Smooth muscle cell (in vitro differentiated cells): ENCODE measurements around the gene ATP6V1F. TPM values are rescaled to one million over a fixed set of nuclear protein-coding genes. Genes with fewer than 3 reads are reported as not detected.

Experiments
- DNase-seq: peaks from one replicate; lab custom pipeline; 2025; ENCODE audit not compliant: unreplicated experiment; lab: John Stamatoyannopoulos, UW
- H2AFZ ChIP-seq: fragments of 200-600 bp; sonication (generic); 2 replicates; pipeline ENCODE4 v1.6.0; 2016; ENCODE audit warnings: antibody characterized with exemption, low read depth, mild to moderate bottlenecking
- H3F3A ChIP-seq: fragments of 200-600 bp; sonication (generic); 2 replicates; pipeline ENCODE4 v1.6.0; 2017; ENCODE audit warnings: antibody characterized with exemption, low read depth
- H3K27ac ChIP-seq: fragments of 200-600 bp; sonication (generic); 2 replicates; pipeline ENCODE4 v1.5.1; 2016; ENCODE audit warnings: low read depth, mild to moderate bottlenecking
- H3K27me3 ChIP-seq: fragments of 200-600 bp; sonication (generic); 2 replicates; pipeline ENCODE4 v1.6.1; 2016; ENCODE audit warnings: low read depth, mild to moderate bottlenecking
- H3K36me3 ChIP-seq: fragments of 200-600 bp; sonication (generic); 2 replicates; pipeline ENCODE4 v1.5.1; 2016; ENCODE audit warnings: low read depth
- H3K4me1 ChIP-seq: fragments of 200-600 bp; sonication (generic); 2 replicates; pipeline ENCODE4 v1.5.1; 2016; ENCODE audit warnings: low read depth
- H3K4me2 ChIP-seq: fragments of 200-600 bp; sonication (generic); 2 replicates; pipeline ENCODE4 v1.6.0; 2016; ENCODE audit warnings: mild to moderate bottlenecking
- H3K4me3 ChIP-seq: fragments of 200-600 bp; sonication (generic); 2 replicates; pipeline ENCODE4 v1.5.1; 2016; ENCODE audit warnings: mild to moderate bottlenecking
- H3K79me2 ChIP-seq: fragments of 200-600 bp; sonication (generic); 2 replicates; pipeline ENCODE4 v1.6.0; 2016; ENCODE audit warnings: low read depth, mild to moderate bottlenecking
- H3K9ac ChIP-seq: fragments of 200-600 bp; sonication (generic); 2 replicates; pipeline ENCODE4 v1.6.0; 2016; ENCODE audit warnings: low read depth
- H3K9me3 ChIP-seq: fragments of 200-600 bp; sonication (generic); replicated peaks from 2 replicates; pipeline ENCODE4 v1.5.1; 2016; ENCODE audit warnings: low read depth
- H4K20me1 ChIP-seq: fragments of 200-600 bp; sonication (generic); 2 replicates; pipeline ENCODE4 v1.6.0; 2016; ENCODE audit warnings: low read depth
- WGBS: methylation state at CpG from one replicate; pipeline ENCODE4 v1.1.7; 2016; ENCODE audit warnings: low lambda C conversion rate; 5-methylcytosine and 5-hydroxymethylcytosine counted together
- polyA plus RNA-seq: library from polyadenylated mRNA; unstranded; fragments of >200 nt; fragmentation: Nextera tagmentation; extraction: Ambion mirVana; gene quantifications from 2 replicates; pipeline ENCODE4 v1.2.1, GENCODE V29; 2016
- total RNA-seq: library from RNA; depleted of rRNA; stranded (reverse); fragments of >200 nt; gene quantifications from 2 replicates; pipeline ENCODE4 v1.2.3, GENCODE V29; 2014
- TF ChIP-seq, protein P1 (sequence below): fragments of 200-600 bp; sonication (generic); IDR thresholded peaks from 2 replicates; pipeline ENCODE4 v1.5.1; 2017; ENCODE audit warnings: borderline replicate concordance, mild to moderate bottlenecking, antibody characterized with exemption; ENCODE audit not compliant: insufficient read depth, poor library complexity, severe bottlenecking

Gene ATP6V1F
- total and polyA plus RNA-seq, 2 experiments from 2014 or later, result 131 to 325 TPM

- Histone ChIP-seq H3K4me3 (no peak overlapping the region), H4K20me1 (peaks cover 75% of the 10 kb centered on the region), H3K79me2 (no peaks in the 10 kb centered on the region), H3K36me3 (no peaks in the 10 kb centered on the region), H3K9me3 (no peaks in the 10 kb centered on the region), H3K27ac (no peak overlapping the region), H3K4me2 (no peak overlapping the region), H2AFZ (no peak overlapping the region), H3K9ac (no peak overlapping the region), H3K4me1 (no peaks in the 10 kb centered on the region), H3F3A (no peaks in the 10 kb centered on the region), H3K27me3 (no peaks in the 10 kb centered on the region)
- TF ChIP-seq, protein P1, sequence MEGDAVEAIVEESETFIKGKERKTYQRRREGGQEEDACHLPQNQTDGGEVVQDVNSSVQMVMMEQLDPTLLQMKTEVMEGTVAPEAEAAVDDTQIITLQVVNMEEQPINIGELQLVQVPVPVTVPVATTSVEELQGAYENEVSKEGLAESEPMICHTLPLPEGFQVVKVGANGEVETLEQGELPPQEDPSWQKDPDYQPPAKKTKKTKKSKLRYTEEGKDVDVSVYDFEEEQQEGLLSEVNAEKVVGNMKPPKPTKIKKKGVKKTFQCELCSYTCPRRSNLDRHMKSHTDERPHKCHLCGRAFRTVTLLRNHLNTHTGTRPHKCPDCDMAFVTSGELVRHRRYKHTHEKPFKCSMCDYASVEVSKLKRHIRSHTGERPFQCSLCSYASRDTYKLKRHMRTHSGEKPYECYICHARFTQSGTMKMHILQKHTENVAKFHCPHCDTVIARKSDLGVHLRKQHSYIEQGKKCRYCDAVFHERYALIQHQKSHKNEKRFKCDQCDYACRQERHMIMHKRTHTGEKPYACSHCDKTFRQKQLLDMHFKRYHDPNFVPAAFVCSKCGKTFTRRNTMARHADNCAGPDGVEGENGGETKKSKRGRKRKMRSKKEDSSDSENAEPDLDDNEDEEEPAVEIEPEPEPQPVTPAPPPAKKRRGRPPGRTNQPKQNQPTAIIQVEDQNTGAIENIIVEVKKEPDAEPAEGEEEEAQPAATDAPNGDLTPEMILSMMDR, result no peak
- no peak for DNase-seq
- WGBS, result 97% methylated on average over 19 of the region's 23 CpGs
These were observed 22.1 kb upstream of the ATP6V1F start for GRCh38 chr7:128840326-128841170.

GRCh38 chr7:128841171-128841690 is 21.4 kb upstream of the ATP6V1F start:
- Histone ChIP-seq H3K9ac (no peak overlapping the region), H3K36me3 (no peaks in the 10 kb centered on the region)
- WGBS, result 93% methylated on average over 17 of the region's 17 CpGs

DNA sequence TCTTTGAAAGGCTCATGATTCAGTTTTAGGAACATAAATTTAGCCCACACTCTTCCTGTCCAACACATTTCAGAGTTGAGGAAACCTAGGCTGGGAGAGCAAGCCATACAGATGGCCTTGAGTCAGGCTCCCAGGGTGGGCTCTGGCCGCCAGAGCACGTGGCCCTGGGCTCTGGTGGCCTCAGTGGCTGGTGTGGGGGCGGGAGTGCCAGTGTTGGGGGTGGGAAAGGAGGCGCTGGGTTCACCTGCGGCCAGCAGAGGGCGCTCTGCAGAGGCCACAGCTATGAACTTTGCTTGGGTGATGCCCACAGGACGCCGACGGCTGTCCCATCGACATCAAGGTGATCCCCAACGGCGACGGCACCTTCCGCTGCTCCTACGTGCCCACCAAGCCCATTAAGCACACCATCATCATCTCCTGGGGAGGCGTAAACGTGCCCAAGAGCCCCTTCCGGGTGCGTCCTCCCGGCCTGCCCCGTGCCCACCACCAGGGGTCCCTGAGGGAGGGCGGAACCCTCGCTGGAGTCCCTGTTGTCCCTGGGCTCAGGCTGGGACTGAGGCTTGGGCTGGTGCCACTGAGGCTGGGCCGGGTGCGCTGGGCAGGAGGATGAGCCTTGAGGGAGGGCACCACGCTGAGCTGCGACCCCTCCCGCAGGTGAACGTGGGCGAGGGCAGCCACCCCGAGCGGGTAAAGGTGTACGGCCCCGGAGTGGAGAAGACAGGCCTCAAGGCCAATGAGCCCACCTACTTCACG is 20.6 kb upstream of the ATP6V1F start:
- WGBS, result 71% methylated on average over 27 of the region's 35 CpGs
- H3K9ac ChIP-seq, result no peak overlapping the region

More at GRCh38 chr7:128841171-128841690, 21.4 kb upstream of the ATP6V1F start:
- no peaks in the 10 kb centered on the region for H3K9me3 ChIP-seq
- H3F3A ChIP-seq, result no peaks in the 10 kb centered on the region
- TF ChIP-seq, protein P1, result no peak
- H3K27me3 ChIP-seq, result no peaks in the 10 kb centered on the region
- no peaks in the 10 kb centered on the region for H3K79me2 ChIP-seq
- peaks cover 69% of the 10 kb centered on the region for H4K20me1 ChIP-seq
- no peaks in the 10 kb centered on the region for H3K4me1 ChIP-seq
- H2AFZ ChIP-seq, result no peak overlapping the region
- no peak overlapping the region for H3K4me2 ChIP-seq
- no peak for DNase-seq
- no peak overlapping the region for H3K27ac ChIP-seq
- H3K4me3 ChIP-seq, result no peak overlapping the region

More for the DNA sequence above, 20.6 kb upstream of the ATP6V1F start:
- Histone ChIP-seq H3K79me2 (no peaks in the 10 kb centered on the region), H2AFZ (no peak overlapping the region), H3F3A (no peaks in the 10 kb centered on the region), H3K4me3 (no peak overlapping the region), H4K20me1 (peaks cover 61% of the 10 kb centered on the region), H3K4me1 (no peaks in the 10 kb centered on the region), H3K36me3 (no peaks in the 10 kb centered on the region), H3K9me3 (no peaks in the 10 kb centered on the region), H3K27ac (no peak overlapping the region), H3K27me3 (no peaks in the 10 kb centered on the region), H3K4me2 (no peak overlapping the region)
- TF ChIP-seq, protein P1, result peak; percentile 73
- no peak for DNase-seq
